ENCODE measurements around the gene SMIM3. TPM values are rescaled to one million over a fixed set of nuclear protein-coding genes. Genes with fewer than 3 reads are reported as not detected.
A peak's percentile ranks its signal among the peaks of the same experiment; 100 is the strongest.
"Not testable (repeated sequence)": the region's sequence is repeated elsewhere in the genome, so short reads cannot be mapped to it uniquely, and the experiment has no call there.

The SMIM3 gene
- total and polyA plus RNA-seq, 10 of the 15 experiments (the other 5 are each of a cell fraction or from before 2014, with no cell fraction given) = 1.0 to 14.3 (median 7.7) TPM

- Histone ChIP-seq H3K27me3 (replicated peaks in 1 of 2; ENCODE audit: control insufficient read depth in 2 of 2, insufficient read depth in 2 of 2, low read length in 1 of 2) (no peaks in the 10 kb centered on the region), H3K4me3 (no peak overlapping the region), H3K9me3 (replicated peaks; ENCODE audit: control insufficient read depth, insufficient read depth, low read length) (0 out of 3 replicates have a peak, but pooled peaks cover 2% of the 10 kb centered on the region), H3K9ac (ENCODE audit: control insufficient read depth, insufficient read depth, low read length) (no peak overlapping the region), H3K36me3 (ENCODE audit: control insufficient read depth in 2 of 2, insufficient read depth in 2 of 2, low read length in 1 of 2) (0 out of 4 replicates have a peak, but pooled peaks cover 0 to 3% of the 10 kb centered on the region in 2 experiments), H4K20me1 (ENCODE audit: control insufficient read depth, insufficient read depth) (no peaks in the 10 kb centered on the region), H3K4me2 (ENCODE audit: control insufficient read depth, insufficient read depth) (no peak overlapping the region), H3K27ac (ENCODE audit: control insufficient read depth, insufficient read depth) (no peak overlapping the region), H3K4me1 (ENCODE audit: control insufficient read depth, insufficient read depth, low read length) (peaks cover 22% of the 10 kb centered on the region), H2AFZ (ENCODE audit: control insufficient read depth, low read depth, low read length) (no peak overlapping the region), H3K79me2 (ENCODE audit: control insufficient read depth, insufficient read depth, low read length) (peaks cover 35% of the 10 kb centered on the region)
- FAIRE-seq (no peak), DNase-seq (ENCODE audit: low read depth, low spot score) (no peak), ATAC-seq (no peak)
- in situ Hi-C loops (cut with MboI) = loop anchor here (10.0 kb wide), 1 partner anchor 373 kb away; no protein-coding TSS in a partner anchor
- POLR2A ChIA-PET = no interaction called here
- RAD21 ChIA-PET (ENCODE audit: unreplicated experiment) = no interaction called here
- TF ChIP-seq TBL1XR1 (IDR thresholded peaks at IDR 0.05; ENCODE audit: low read depth, low read length) (no peak), BCL3 (IDR thresholded peaks at IDR 0.05; ENCODE audit: borderline replicate concordance, insufficient read depth, low read depth, low read length, poor library complexity, severe bottlenecking) (no peak), MEF2B (IDR thresholded peaks at IDR 0.05; ENCODE audit: partially characterized antibody, poor library complexity, severe bottlenecking) (no peak)
- SMC1A ChIA-PET (ENCODE audit: uncharacterized antibody, unreplicated experiment) = interaction anchor here (0.8 kb wide), 1 partner anchor 12 kb away, joined by 3 read pairs; no protein-coding TSS in a partner anchor
- no TSS peak for BruUV-seq (replicated peaks)
- CTCF ChIA-PET = interaction anchor here (1.1 to 2.4 kb wide), 2 partner anchors 10 kb away, joined by 3 to 8 read pairs; no protein-coding TSS in a partner anchor
- intact Hi-C loops (cut with micrococcal nuclease; ENCODE audit: unreplicated experiment) = no loop called here
Measured at GRCh38 chr5:150791536-150791935, 13.0 kb downstream of the SMIM3 start.

- POLR2A ChIA-PET; DNase-seq (ENCODE audit: low read depth, low spot score); H4K20me1 ChIP-seq (ENCODE audit: control insufficient read depth, insufficient read depth); H3K27ac ChIP-seq (ENCODE audit: control insufficient read depth, insufficient read depth); H3K9ac ChIP-seq (ENCODE audit: control insufficient read depth, insufficient read depth, low read length); H3K27me3 ChIP-seq (replicated peaks in 1 of 2; ENCODE audit: control insufficient read depth in 2 of 2, insufficient read depth in 2 of 2, low read length in 1 of 2); FAIRE-seq; SMC1A ChIA-PET (ENCODE audit: uncharacterized antibody, unreplicated experiment); ATAC-seq; H3K4me3 ChIP-seq; BruUV-seq (replicated peaks); H2AFZ ChIP-seq (ENCODE audit: control insufficient read depth, low read depth, low read length); intact Hi-C loops (cut with micrococcal nuclease; ENCODE audit: unreplicated experiment); RAD21 ChIA-PET (ENCODE audit: unreplicated experiment); H3K4me2 ChIP-seq (ENCODE audit: control insufficient read depth, insufficient read depth); H3K9me3 ChIP-seq (replicated peaks; ENCODE audit: control insufficient read depth, insufficient read depth, low read length); H3K36me3 ChIP-seq (ENCODE audit: control insufficient read depth in 2 of 2, insufficient read depth in 2 of 2, low read length in 1 of 2): not testable (repeated sequence)
- in situ Hi-C loops (cut with MboI) = loop anchor here (10.0 kb wide), 1 partner anchor 371 kb away; no protein-coding TSS in a partner anchor
- 3% methylated on average over 2 of the region's 2 CpGs for WGBS (ENCODE audit: insufficient coverage, insufficient replicate concordance, low lambda C conversion rate, missing lambda C conversion rate)
- CTCF ChIA-PET = interaction anchor here (0.9 kb wide), 1 partner anchor 821 kb away, joined by 3 read pairs; no protein-coding TSS in a partner anchor
- peaks cover 24% of the 10 kb centered on the region for H3K79me2 ChIP-seq (ENCODE audit: control insufficient read depth, insufficient read depth, low read length)
- TF ChIP-seq SPI1 (IDR thresholded peaks at IDR 0.05; ENCODE audit: borderline replicate concordance, insufficient read depth, low read depth, low read length) (peak; percentile 58; the same call in 1 of the 2 replicates), IKZF2 (IDR thresholded peaks at IDR 0.05) (peak; percentile 50; a peak in 2 of 4 replicates), NFIC (IDR thresholded peaks at IDR 0.05; ENCODE audit: low read depth, low read length) (peak; percentile 28; the same call in 1 of the 2 replicates), MEF2A (IDR thresholded peaks at IDR 0.05; ENCODE audit: insufficient read depth, low read depth, low read length) (peak; percentile 79), MTA2 (IDR thresholded peaks at IDR 0.05; ENCODE audit: low read depth) (peak; percentile 73), ATF2 (IDR thresholded peaks at IDR 0.05; ENCODE audit: low read length) (0 out of 2 replicates have a peak, but pooled peaks have one; percentile 18), ATF7 (IDR thresholded peaks at IDR 0.05; ENCODE audit: low read depth) (peak; percentile 52; the same call in 1 of the 2 replicates), MEF2B (IDR thresholded peaks at IDR 0.05; ENCODE audit: partially characterized antibody, poor library complexity, severe bottlenecking) (peak; percentile 89), RAD51 (IDR thresholded peaks at IDR 0.05) (0 out of 2 replicates have a peak, but pooled peaks have one; percentile 42), BHLHE40 (IDR thresholded peaks at IDR 0.05; ENCODE audit: borderline replicate concordance in 1 of 2, low read depth in 2 of 2, low read length in 1 of 2) (peak in 1 of 2 experiments; percentile 17; a peak in 1 of 4 replicates)
- H3K4me1 ChIP-seq (ENCODE audit: control insufficient read depth, insufficient read depth, low read length) = peaks cover 22% of the 10 kb centered on the region
Measured at GRCh38 chr5:150793423-150793888, 14.9 kb downstream of the SMIM3 start.

Measured in GM12878 (cell line).